ENCODE measurements around the gene DSCAM. TPM values are rescaled to one million over a fixed set of nuclear protein-coding genes. Genes with fewer than 3 reads are reported as not detected.

The DSCAM gene
- total RNA-seq, 2 donors from 2014 or later = 0.05 TPM; not detected in 1

- Histone ChIP-seq H3K4me3 (no peak overlapping the region), H3K36me3 (no peaks in the 10 kb centered on the region), H3K27ac (no peak overlapping the region), H3K4me1 (no peaks in the 10 kb centered on the region), H3K27me3 (no peaks in the 10 kb centered on the region), H3K9me3 (no peaks in the 10 kb centered on the region), H3K9ac (ENCODE audit: low read depth in 2 of 2, low read length in 2 of 2) (no peak overlapping the region)
- DNase-seq = no peak
- intact Hi-C loops (cut with DNase I) = no loop called here
- TF ChIP-seq CTCF (IDR thresholded peaks at IDR 0.05) = no peak
Measured at GRCh38 chr21:40731206-40731605, 115.8 kb downstream of the DSCAM start.

GRCh38 chr21:40730426-40730800 is 116.5 kb downstream of the DSCAM start:
- Histone ChIP-seq H3K4me1 (no peaks in the 10 kb centered on the region), H3K27me3 (no peaks in the 10 kb centered on the region), H3K4me3 (no peak overlapping the region), H3K9me3 (no peaks in the 10 kb centered on the region), H3K27ac (no peak overlapping the region), H3K36me3 (no peaks in the 10 kb centered on the region), H3K9ac (ENCODE audit: low read depth in 2 of 2, low read length in 2 of 2) (no peak overlapping the region)
- no peak for TF ChIP-seq CTCF (IDR thresholded peaks at IDR 0.05)
- intact Hi-C loops (cut with DNase I) = no loop called here
- no peak for DNase-seq

GRCh38 chr21:40729761-40730425 is 117.1 kb downstream of the DSCAM start:
- Histone ChIP-seq H3K4me1 (no peaks in the 10 kb centered on the region), H3K36me3 (no peaks in the 10 kb centered on the region), H3K9me3 (no peaks in the 10 kb centered on the region), H3K27me3 (no peaks in the 10 kb centered on the region), H3K27ac (no peak overlapping the region), H3K9ac (ENCODE audit: low read depth in 2 of 2, low read length in 2 of 2) (no peak overlapping the region), H3K4me3 (no peak overlapping the region)
- intact Hi-C loops (cut with DNase I) = no loop called here
- DNase-seq = no peak
- TF ChIP-seq CTCF (IDR thresholded peaks at IDR 0.05) = no peak

GRCh38 chr21:40723966-40724365 is 123.0 kb downstream of the DSCAM start:
- DNase-seq = no peak
- H3K27ac ChIP-seq = no peak overlapping the region
- intact Hi-C loops (cut with DNase I) = no loop called here
- no peak for TF ChIP-seq CTCF (IDR thresholded peaks at IDR 0.05)
- no peaks in the 10 kb centered on the region for H3K27me3 ChIP-seq
- H3K4me1 ChIP-seq = no peaks in the 10 kb centered on the region
- H3K9me3 ChIP-seq = no peaks in the 10 kb centered on the region
- no peaks in the 10 kb centered on the region for H3K36me3 ChIP-seq
- no peak overlapping the region for H3K4me3 ChIP-seq
- no peak overlapping the region for H3K9ac ChIP-seq (ENCODE audit: low read depth in 2 of 2, low read length in 2 of 2)

- no peak overlapping the region for H3K9ac ChIP-seq (ENCODE audit: low read depth in 2 of 2, low read length in 2 of 2)
- no peaks in the 10 kb centered on the region for H3K36me3 ChIP-seq
- no peaks in the 10 kb centered on the region for H3K9me3 ChIP-seq
- no peak for DNase-seq
- H3K27ac ChIP-seq = no peak overlapping the region
- no peaks in the 10 kb centered on the region for H3K27me3 ChIP-seq
- H3K4me3 ChIP-seq = no peak overlapping the region
- H3K4me1 ChIP-seq = no peaks in the 10 kb centered on the region
- intact Hi-C loops (cut with DNase I) = no loop called here
- no peak for TF ChIP-seq CTCF (IDR thresholded peaks at IDR 0.05)
Measured at GRCh38 chr21:40723317-40723716, 123.6 kb downstream of the DSCAM start.

All from colonic mucosa (tissue), 4 donors.